ENCODE data around the gene CHTOP. TPM values are rescaled to one million over a fixed set of nuclear protein-coding genes. Genes with fewer than 3 reads are reported as not detected.
"Not testable (repeated sequence)": the region's sequence is repeated elsewhere in the genome, so short reads cannot be mapped to it uniquely, and the experiment has no call there.

CHTOP gene
- total and polyA plus RNA-seq, 2 donors = 61.0 to 111 TPM

- Histone ChIP-seq H3K36me3 (ENCODE audit: control insufficient read depth in 2 of 2, insufficient read depth in 2 of 2, low read length in 1 of 2) (peaks cover 2 to 3% of the 10 kb centered on the region in 2 donors), H3K4me1 (ENCODE audit: control insufficient read depth in 2 of 2, insufficient read depth in 2 of 2, low read length in 2 of 2) (peaks cover 8 to 17% of the 10 kb centered on the region in 2 donors), H3K27me3 (ENCODE audit: control insufficient read depth in 2 of 2, insufficient read depth in 1 of 2, low read length in 1 of 2) (no peaks in the 10 kb centered on the region), H3K4me3 (ENCODE audit: low read length in 2 of 2) (no peak overlapping the region), H3K9me3 (ENCODE audit: control insufficient read depth in 2 of 2, insufficient read depth in 1 of 2, low read length in 1 of 2) (no peaks in the 10 kb centered on the region), H3K27ac (ENCODE audit: low read depth in 1 of 2, low read length in 1 of 2) (no peak overlapping the region)
- DNase-seq (ENCODE audit: low read depth in 6 of 9, low spot score in 9 of 9) = no peak
- WGBS = 97% methylated on average over 3 of the region's 3 CpGs
These were observed 21.5 kb downstream of the CHTOP start for GRCh38 chr1:153655333-153655732.

DNA sequence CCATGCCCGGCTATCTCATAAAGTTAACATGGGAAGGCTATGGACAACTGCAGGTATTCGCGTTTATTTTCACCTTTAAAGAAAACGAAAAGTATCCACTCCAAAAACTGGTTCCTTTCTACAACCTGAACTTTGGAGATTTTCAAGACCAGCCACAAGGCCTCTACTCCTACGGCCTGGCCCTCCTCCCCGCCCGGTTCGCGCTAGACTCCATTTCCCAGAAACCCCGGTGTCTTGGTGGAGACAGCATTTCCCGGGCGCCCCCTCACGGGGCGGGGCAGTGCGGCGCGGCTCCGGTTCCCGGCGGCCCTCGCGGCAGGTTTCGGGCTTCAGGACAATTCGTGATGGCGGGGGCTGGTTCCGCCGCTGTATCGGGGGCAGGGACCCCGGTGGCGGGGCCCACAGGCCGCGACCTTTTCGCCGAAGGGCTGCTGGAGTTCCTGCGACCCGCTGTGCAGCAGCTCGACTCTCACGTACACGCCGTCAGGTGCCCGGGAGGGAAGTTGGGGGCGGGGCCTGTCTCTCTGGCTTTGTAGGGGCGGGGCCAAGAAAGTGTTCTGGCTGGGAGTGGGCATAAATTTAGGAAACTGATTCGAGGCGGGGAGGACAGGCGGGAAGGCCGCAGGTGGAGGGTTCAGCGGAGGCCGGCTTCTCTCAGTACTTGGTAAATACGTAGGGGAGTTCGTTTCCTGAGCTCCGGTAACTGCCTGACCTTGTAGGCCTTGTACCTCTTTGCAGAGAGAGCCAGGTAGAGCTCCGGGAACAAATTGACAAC is 24.7 kb downstream of the CHTOP start, which contains the start of gene SNAPIN:
Gene SNAPIN, plus strand, starts transcription at position 304 of the 775 bp plus-strand sequence. Its CDS starts 41 bp downstream, at position 345.
- H3K4me3 ChIP-seq (ENCODE audit: low read length in 2 of 2) = peak within 1 kb of the TSS; percentile 67 to 80
- H3K36me3 ChIP-seq (ENCODE audit: control insufficient read depth in 2 of 2, insufficient read depth in 2 of 2, low read length in 1 of 2) = peaks cover 28 to 30% of the 10 kb centered on the region in 2 donors
- H3K4me1 ChIP-seq (ENCODE audit: control insufficient read depth in 2 of 2, insufficient read depth in 2 of 2, low read length in 2 of 2) = peaks cover 8 to 13% of the 10 kb centered on the region in 2 donors
- no peaks in the 10 kb centered on the region for H3K9me3 ChIP-seq (ENCODE audit: control insufficient read depth in 2 of 2, insufficient read depth in 1 of 2, low read length in 1 of 2)
- DNase-seq (ENCODE audit: low read depth in 6 of 9, low spot score in 9 of 9) = peak; percentile 72 to 95 (median 84)
- H3K27ac ChIP-seq (ENCODE audit: low read depth in 1 of 2, low read length in 1 of 2) = peak within 1 kb of the TSS; percentile 93 to 96
- 3% methylated on average over 53 of the region's 53 CpGs for WGBS
- no peaks in the 10 kb centered on the region for H3K27me3 ChIP-seq (ENCODE audit: control insufficient read depth in 2 of 2, insufficient read depth in 1 of 2, low read length in 1 of 2)

DNA sequence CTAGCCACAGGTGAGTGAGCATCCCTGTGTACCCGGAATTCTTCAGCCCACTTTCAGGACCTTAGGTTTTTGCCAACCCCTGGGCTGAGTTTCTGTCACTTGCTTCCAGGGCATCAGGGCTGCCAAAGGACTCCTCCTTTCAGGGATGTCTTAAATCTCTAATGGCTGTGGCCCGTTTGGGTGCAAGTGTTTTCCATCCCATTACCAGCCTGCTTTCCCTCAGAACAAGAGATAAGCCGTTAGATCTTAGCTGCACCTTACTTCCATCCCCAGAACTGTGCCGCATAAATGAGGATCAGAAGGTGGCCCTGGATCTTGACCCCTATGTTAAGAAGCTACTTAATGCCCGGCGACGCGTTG is 25.3 kb downstream of the CHTOP start:
- H3K4me1 ChIP-seq (ENCODE audit: control insufficient read depth in 2 of 2, insufficient read depth in 2 of 2, low read length in 2 of 2) = peaks cover 8 to 13% of the 10 kb centered on the region in 2 donors

DNA sequence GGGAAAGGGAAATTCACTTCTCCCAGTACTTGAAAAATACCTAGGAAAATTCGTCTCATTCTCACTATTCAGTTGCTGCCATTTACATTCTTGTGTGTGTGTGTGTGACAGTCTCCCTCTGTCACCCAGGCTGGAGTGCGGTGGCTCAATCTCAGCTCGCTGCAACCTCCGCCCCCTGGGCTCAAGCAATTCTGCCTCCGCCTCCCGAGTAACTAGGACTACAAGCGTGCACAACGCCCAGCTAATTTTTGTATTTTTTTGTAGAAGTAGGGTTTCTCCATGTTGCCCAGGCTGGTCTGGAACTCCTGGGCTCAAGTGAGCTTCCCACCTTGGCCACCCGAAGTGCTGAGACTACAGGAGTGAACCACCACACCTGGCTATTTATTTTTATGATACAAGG is 25.8 kb downstream of the CHTOP start:
- DNase-seq (ENCODE audit: low read depth in 6 of 9, low spot score in 9 of 9) = no peak

More for the DNA sequence above, 25.3 kb downstream of the CHTOP start:
- 61% methylated on average over 8 of the region's 8 CpGs for WGBS
- peak overlapping the region; percentile 67 to 80 for H3K4me3 ChIP-seq (ENCODE audit: low read length in 2 of 2)
- no peaks in the 10 kb centered on the region for H3K9me3 ChIP-seq (ENCODE audit: control insufficient read depth in 2 of 2, insufficient read depth in 1 of 2, low read length in 1 of 2)
- DNase-seq (ENCODE audit: low read depth in 6 of 9, low spot score in 9 of 9) = no peak
- H3K36me3 ChIP-seq (ENCODE audit: control insufficient read depth in 2 of 2, insufficient read depth in 2 of 2, low read length in 1 of 2) = peaks cover 30 to 34% of the 10 kb centered on the region in 2 donors
- no peaks in the 10 kb centered on the region for H3K27me3 ChIP-seq (ENCODE audit: control insufficient read depth in 2 of 2, insufficient read depth in 1 of 2, low read length in 1 of 2)
- H3K27ac ChIP-seq (ENCODE audit: low read depth in 1 of 2, low read length in 1 of 2) = peak overlapping the region; percentile 93 to 96

DNA sequence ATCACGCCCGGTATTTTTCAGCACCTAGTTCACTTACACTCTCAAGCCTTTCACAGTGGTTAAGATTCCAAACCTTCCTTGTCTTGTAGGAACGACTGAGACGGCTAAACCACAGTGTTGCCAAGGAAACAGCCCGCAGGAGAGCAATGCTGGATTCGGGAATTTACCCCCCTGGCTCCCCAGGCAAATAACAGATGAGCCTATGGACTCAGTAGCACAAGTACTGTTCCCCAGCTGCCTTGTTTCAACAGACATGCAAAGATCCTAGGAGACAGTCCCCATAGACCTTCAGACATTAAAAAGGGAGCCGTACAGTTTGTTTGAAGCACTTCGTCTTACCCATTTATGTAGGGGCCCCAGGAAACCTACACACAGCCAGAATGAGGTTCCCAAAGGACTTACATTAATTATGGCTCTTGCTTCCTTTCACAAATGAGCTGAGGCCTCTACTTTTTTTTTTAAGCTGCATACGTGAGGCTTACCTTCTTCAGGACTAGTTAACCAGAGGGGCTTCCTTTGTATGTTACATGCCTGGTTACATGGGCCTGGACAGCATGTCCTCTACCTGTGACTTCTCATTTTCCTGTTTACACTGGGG is 27.3 kb downstream of the CHTOP start:
- H3K36me3 ChIP-seq (ENCODE audit: control insufficient read depth in 2 of 2, insufficient read depth in 2 of 2, low read length in 1 of 2) = peaks cover 43 to 54% of the 10 kb centered on the region in 2 donors
- DNase-seq (ENCODE audit: low read depth in 6 of 9, low spot score in 9 of 9) = no peak
- H3K9me3 ChIP-seq (ENCODE audit: control insufficient read depth in 2 of 2, insufficient read depth in 1 of 2, low read length in 1 of 2) = no peaks in the 10 kb centered on the region
- peaks cover 8 to 13% of the 10 kb centered on the region in 2 donors for H3K4me1 ChIP-seq (ENCODE audit: control insufficient read depth in 2 of 2, insufficient read depth in 2 of 2, low read length in 2 of 2)
- no peak overlapping the region for H3K27ac ChIP-seq (ENCODE audit: low read depth in 1 of 2, low read length in 1 of 2)
- H3K27me3 ChIP-seq (ENCODE audit: control insufficient read depth in 2 of 2, insufficient read depth in 1 of 2, low read length in 1 of 2) = no peaks in the 10 kb centered on the region
- 84% methylated on average over 9 of the region's 9 CpGs for WGBS
- no peak overlapping the region for H3K4me3 ChIP-seq (ENCODE audit: low read length in 2 of 2)

More for the DNA sequence above, 25.8 kb downstream of the CHTOP start:
- Histone ChIP-seq H3K27me3 (ENCODE audit: control insufficient read depth in 2 of 2, insufficient read depth in 1 of 2, low read length in 1 of 2) (no peaks in the 10 kb centered on the region), H3K4me3 (ENCODE audit: low read length in 2 of 2) (no peak overlapping the region), H3K36me3 (ENCODE audit: control insufficient read depth in 2 of 2, insufficient read depth in 2 of 2, low read length in 1 of 2) (peaks cover 35 to 39% of the 10 kb centered on the region in 2 donors), H3K4me1 (ENCODE audit: control insufficient read depth in 2 of 2, insufficient read depth in 2 of 2, low read length in 2 of 2) (peaks cover 8 to 13% of the 10 kb centered on the region in 2 donors), H3K27ac (ENCODE audit: low read depth in 1 of 2, low read length in 1 of 2) (no peak overlapping the region), H3K9me3 (ENCODE audit: control insufficient read depth in 2 of 2, insufficient read depth in 1 of 2, low read length in 1 of 2) (no peaks in the 10 kb centered on the region)
- WGBS = 95% methylated on average over 9 of the region's 9 CpGs

DNA sequence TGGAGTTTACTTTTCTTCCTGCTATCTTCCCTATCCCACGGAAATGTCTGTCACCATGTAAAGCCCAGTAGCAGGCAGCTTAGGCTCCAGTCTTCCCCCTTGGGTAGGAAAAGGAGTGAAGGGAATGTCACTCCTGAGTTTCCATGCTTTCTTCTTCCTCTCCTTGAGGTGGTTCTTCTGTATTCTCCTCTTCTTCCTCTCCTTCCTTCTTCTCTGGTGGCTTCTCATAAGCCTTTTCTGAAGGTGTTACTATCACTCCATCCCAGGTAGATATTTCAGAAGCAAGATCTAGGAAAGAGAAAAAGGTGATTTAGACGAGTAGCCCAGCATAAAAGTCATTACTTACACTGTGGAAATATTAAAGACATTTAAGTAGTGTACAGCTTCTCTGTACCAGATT is 28.4 kb downstream of the CHTOP start:
- Histone ChIP-seq H3K4me3 (ENCODE audit: low read length in 2 of 2) (no peak overlapping the region), H3K4me1 (ENCODE audit: control insufficient read depth in 2 of 2, insufficient read depth in 2 of 2, low read length in 2 of 2) (peaks cover 8 to 13% of the 10 kb centered on the region in 2 donors), H3K36me3 (ENCODE audit: control insufficient read depth in 2 of 2, insufficient read depth in 2 of 2, low read length in 1 of 2) (peaks cover 54 to 65% of the 10 kb centered on the region in 2 donors), H3K27ac (ENCODE audit: low read depth in 1 of 2, low read length in 1 of 2) (no peak overlapping the region), H3K27me3 (ENCODE audit: control insufficient read depth in 2 of 2, insufficient read depth in 1 of 2, low read length in 1 of 2) (no peaks in the 10 kb centered on the region), H3K9me3 (ENCODE audit: control insufficient read depth in 2 of 2, insufficient read depth in 1 of 2, low read length in 1 of 2) (no peaks in the 10 kb centered on the region)
- WGBS = 95% methylated on average over 2 of the region's 2 CpGs
- no peak for DNase-seq (ENCODE audit: low read depth in 6 of 9, low spot score in 9 of 9)

DNA sequence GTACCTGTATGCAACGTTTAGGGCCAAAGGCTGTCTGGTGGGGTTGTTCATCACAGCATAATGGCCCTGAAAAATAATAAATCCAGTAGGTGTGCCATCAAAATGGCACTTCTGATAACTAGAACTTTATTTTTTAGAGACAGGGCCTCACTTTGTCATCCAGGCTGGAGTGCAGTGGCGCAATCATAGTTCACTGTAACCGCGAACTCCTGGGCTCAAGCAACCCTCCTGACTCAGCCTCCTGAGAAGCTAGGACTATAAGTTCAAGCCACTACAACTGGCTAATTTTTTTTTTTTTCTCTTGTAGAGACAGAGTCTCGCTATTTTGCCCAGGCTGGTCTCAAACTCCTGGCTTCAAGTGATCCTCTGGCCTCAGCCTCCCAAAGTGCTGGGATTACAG is 29.3 kb downstream of the CHTOP start:
- Histone ChIP-seq H3K36me3 (ENCODE audit: control insufficient read depth in 2 of 2, insufficient read depth in 2 of 2, low read length in 1 of 2) (peaks cover 60 to 74% of the 10 kb centered on the region in 2 donors), H3K4me3 (ENCODE audit: low read length in 2 of 2) (no peak overlapping the region), H3K9me3 (ENCODE audit: control insufficient read depth in 2 of 2, insufficient read depth in 1 of 2, low read length in 1 of 2) (no peaks in the 10 kb centered on the region), H3K4me1 (ENCODE audit: control insufficient read depth in 2 of 2, insufficient read depth in 2 of 2, low read length in 2 of 2) (peaks cover 8 to 11% of the 10 kb centered on the region in 2 donors), H3K27ac (ENCODE audit: low read depth in 1 of 2, low read length in 1 of 2) (no peak overlapping the region), H3K27me3 (ENCODE audit: control insufficient read depth in 2 of 2, insufficient read depth in 1 of 2, low read length in 1 of 2) (no peaks in the 10 kb centered on the region)
- no peak for DNase-seq (ENCODE audit: low read depth in 6 of 9, low spot score in 9 of 9)
- WGBS = 97% methylated on average over 5 of the region's 5 CpGs

DNA sequence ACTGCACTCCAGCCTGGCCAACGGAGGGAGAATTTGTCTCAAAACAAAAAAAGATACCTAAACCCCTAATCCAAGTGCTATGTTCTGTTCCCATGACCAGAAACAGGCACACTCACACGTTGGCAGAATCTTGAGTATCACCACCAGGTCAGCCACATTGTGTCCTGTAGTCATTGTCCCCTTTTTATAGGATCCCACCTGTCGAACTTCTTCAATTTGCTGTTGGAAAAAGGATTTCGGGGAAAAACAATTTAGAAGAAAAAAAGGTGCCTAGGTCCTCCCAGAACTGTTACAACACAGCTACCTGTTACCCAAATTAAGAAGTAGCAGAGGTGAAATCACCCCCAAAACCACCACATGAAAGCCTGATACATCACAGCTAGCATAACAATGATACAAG is 33.6 kb downstream of the CHTOP start:
- H3K4me1 ChIP-seq (ENCODE audit: control insufficient read depth in 2 of 2, insufficient read depth in 2 of 2, low read length in 2 of 2) = peaks cover 9 to 12% of the 10 kb centered on the region in 2 donors
- 97% methylated on average over 4 of the region's 4 CpGs for WGBS
- no peaks in the 10 kb centered on the region for H3K27me3 ChIP-seq (ENCODE audit: control insufficient read depth in 2 of 2, insufficient read depth in 1 of 2, low read length in 1 of 2)
- H3K4me3 ChIP-seq (ENCODE audit: low read length in 2 of 2) = no peak overlapping the region
- peaks cover 48 to 76% of the 10 kb centered on the region in 2 donors for H3K36me3 ChIP-seq (ENCODE audit: control insufficient read depth in 2 of 2, insufficient read depth in 2 of 2, low read length in 1 of 2)
- H3K27ac ChIP-seq (ENCODE audit: low read depth in 1 of 2, low read length in 1 of 2) = no peak overlapping the region
- no peak for DNase-seq (ENCODE audit: low read depth in 6 of 9, low spot score in 9 of 9)
- peaks cover 0 to 3% of the 10 kb centered on the region in 2 donors for H3K9me3 ChIP-seq (ENCODE audit: control insufficient read depth in 2 of 2, insufficient read depth in 1 of 2, low read length in 1 of 2)

GRCh38 chr1:153668672-153669071 is 34.8 kb downstream of the CHTOP start:
- not testable (repeated sequence) for H3K27ac ChIP-seq (ENCODE audit: low read depth in 1 of 2, low read length in 1 of 2); H3K27me3 ChIP-seq (ENCODE audit: control insufficient read depth in 2 of 2, insufficient read depth in 1 of 2, low read length in 1 of 2); H3K9me3 ChIP-seq (ENCODE audit: control insufficient read depth in 2 of 2, insufficient read depth in 1 of 2, low read length in 1 of 2); DNase-seq (ENCODE audit: low read depth in 6 of 9, low spot score in 9 of 9); H3K4me3 ChIP-seq (ENCODE audit: low read length in 2 of 2)
- H3K36me3 ChIP-seq (ENCODE audit: control insufficient read depth in 2 of 2, insufficient read depth in 2 of 2, low read length in 1 of 2) = peaks cover 38 to 63% of the 10 kb centered on the region in 2 donors
- WGBS = 99% methylated on average over 8 of the region's 8 CpGs
- peaks cover 9 to 12% of the 10 kb centered on the region in 2 donors for H3K4me1 ChIP-seq (ENCODE audit: control insufficient read depth in 2 of 2, insufficient read depth in 2 of 2, low read length in 2 of 2)

Data from thymus (tissue), 11 donors.